Muscle of back (tissue), 11 donors: ENCODE results near the gene SENP1. TPM values are rescaled to one million over a fixed set of nuclear protein-coding genes. Genes with fewer than 3 reads are reported as not detected.

ENCODE experiments used
- DNase-seq, 3 donors: peaks; one replicate each; pipeline versions ENCODE4 v3.0.0 to v3.0.0-alpha.2; 2013
- polyA plus RNA-seq, 10 donors: library from polyadenylated mRNA; unstranded; fragments of 120-200 nt; gene quantifications; one replicate each; pipeline ENCODE4 v1.2.1, GENCODE V29; 2013; ENCODE audit not compliant: insufficient read length in 10 of 10

The SENP1 gene
- polyA plus RNA-seq, 10 donors: 12.2 to 20.5 (median 16.1) TPM

DNA sequence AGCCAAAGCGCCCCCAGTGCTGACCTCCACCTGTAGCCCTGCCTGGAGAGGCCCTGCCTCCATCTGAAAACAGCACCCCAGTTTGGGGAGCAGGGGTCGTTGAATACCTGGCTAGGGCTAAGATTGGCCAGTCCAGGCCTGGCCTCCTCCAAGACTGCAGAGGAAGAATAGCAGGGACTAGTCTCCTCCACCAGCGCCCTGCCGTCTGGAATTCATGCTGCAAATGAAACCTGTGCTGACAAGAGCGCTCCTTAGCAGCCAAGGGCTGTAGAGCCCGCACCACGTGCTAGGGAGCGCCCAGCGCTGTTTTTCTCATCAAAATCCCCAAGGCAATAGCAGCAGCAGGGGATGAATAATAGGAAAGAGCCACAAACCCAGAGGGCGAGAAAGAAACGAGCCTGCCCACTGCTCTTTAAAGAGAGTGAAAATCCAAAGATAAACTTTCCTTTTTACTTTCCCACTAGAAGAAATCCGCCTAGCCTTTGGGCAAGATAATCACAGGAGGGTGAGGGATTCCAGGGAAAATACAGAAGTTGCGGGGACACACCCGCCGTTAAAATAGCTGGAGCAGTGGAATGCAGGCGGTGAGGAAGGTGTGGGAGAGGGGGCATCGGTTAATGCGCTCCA lies 104.9 kb downstream of the SENP1 start:
- DNase-seq: peak in 2 of 3 donors; percentile 29 to 53

DNA sequence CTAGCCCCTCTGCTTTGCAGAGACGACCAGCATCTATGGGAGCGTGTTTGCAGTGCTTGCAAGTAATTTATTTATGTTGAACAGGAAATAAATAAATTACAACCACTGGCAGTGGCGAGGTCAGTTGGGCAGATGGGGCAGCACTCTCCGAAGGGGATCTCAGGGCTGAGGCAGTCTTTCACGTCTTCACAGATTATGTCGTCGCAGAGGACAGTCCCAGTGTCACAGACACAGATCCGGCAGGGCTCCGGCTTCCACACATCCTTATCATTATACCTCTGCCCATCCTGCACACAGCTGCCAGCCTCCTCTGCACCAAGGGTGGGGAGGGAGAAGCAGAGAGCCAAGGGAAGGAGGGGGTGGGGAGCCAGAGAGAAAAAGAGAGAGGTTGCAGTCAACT lies 106.1 kb downstream of the SENP1 start:
- no peak for DNase-seq

DNA sequence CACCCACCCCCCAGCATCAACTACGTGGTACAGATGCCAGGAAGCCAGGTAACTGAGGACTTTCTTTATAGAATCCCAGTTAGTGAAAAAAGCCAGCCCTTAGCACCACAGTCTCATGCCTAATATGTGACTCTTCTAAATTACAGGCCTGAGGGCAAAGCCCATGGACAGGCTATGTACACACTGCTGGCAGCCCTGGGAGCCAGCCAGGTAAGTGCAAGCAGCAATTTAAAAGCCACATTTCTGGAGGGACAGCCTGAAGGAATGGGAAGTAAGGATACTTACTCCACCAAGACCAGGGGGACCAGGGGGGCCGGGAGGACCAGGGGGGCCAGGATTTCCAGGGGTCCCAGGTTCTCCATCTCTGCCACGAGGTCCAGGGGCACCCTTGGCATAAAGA lies 108.6 kb downstream of the SENP1 start:
- no peak for DNase-seq

DNA sequence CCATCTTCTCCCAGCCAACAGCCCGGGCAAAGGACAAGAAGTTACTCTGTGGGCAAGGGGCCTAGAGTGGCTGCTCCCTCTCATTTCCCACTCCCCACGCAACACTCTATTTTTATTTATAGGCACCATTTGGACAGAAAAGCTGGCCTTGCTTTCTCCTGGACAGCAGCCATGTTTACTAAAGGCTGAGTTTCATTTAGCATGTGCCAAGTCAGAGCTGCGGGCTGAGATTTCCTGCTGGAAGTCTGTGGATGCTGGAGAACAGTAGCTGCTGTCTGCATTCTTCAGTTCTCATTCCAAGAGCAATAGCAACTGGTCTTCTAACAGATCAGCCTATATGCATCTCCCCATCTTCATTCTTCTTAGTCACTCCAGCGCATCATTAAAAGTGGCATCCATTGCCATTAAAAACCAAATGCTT lies 109.9 kb downstream of the SENP1 start:
- DNase-seq: peak in 2 of 3 donors; percentile 25 to 50

DNA sequence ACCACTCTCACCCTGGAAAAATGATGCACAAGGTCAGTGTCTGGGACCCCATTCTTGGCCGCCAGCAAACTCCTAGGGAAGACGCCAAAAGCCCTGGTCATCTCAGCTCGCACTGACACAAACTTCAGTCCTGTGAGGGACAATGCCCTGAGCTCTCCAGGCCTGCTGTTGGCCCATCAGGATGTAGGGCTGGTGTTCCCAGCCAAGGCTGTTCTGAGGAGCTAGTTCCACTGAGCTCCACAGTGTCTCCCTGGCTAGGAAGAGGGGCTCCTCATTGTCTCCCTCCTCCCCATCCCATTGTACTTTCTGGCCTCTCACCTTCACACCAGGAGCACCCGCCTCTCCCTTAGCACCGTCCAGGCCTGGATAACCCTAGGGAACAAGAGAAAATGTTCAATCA lies 112.4 kb downstream of the SENP1 start:
- no peak for DNase-seq

Other genes starting within 250 kb of the SENP1 start
- gene VDR, start 201.1 kb downstream of the SENP1 start, polyA plus RNA-seq: 1 to 10 TPM in 1 of 10 donors, under 1 TPM in 9; 0.21 to 1.5 (median 0.44) TPM
- 10 to 100 TPM; 51.6 to 67.5 (median 57.6) TPM for gene TMEM106C, start 142.5 kb downstream of the SENP1 start, polyA plus RNA-seq
- gene COL2A1, start 101.6 kb downstream of the SENP1 start, polyA plus RNA-seq: 10 to 100 TPM in 8 of 10 donors, 1 to 10 TPM in 2; 5.5 to 83.1 (median 39.5) TPM
- gene PFKM, start 13.3 kb upstream of the SENP1 start, polyA plus RNA-seq: 100 to 1,000 TPM; 130 to 326 (median 255) TPM
- gene ASB8, start 51.4 kb upstream of the SENP1 start, polyA plus RNA-seq: 10 to 100 TPM; 29.9 to 69.6 (median 49.9) TPM
- gene CCDC184, start 77.6 kb upstream of the SENP1 start, polyA plus RNA-seq: 1 to 10 TPM in 9 of 10 donors, under 1 TPM in 1; 0.88 to 4.8 (median 1.9) TPM
- gene OR10AD1, start 97.2 kb upstream of the SENP1 start, polyA plus RNA-seq: under 1 TPM in 4 of 10 donors, not detected in 6; 0.12 to 0.65 (median 0.19) TPM
- gene ZNF641, start 244.8 kb upstream of the SENP1 start, polyA plus RNA-seq: 10 to 100 TPM; 12.8 to 21.8 (median 14.4) TPM